GM03348 (cell line): ENCODE results near the gene BASP1.
"Not testable (repeated sequence)": the region's sequence is repeated elsewhere in the genome, so short reads cannot be mapped to it uniquely, and the experiment has no call there.

Experiments used
- DNase-seq: peaks from one replicate; pipeline ENCODE4 v3.0.0; 2012; ENCODE audit warnings: low spot score

Gene BASP1

GRCh38 chr5:17191574-17191973, 25.9 kb upstream of the BASP1 start:
- not testable (repeated sequence) for DNase-seq

- DNase-seq = no peak
Observed at GRCh38 chr5:17192191-17192590, 25.2 kb upstream of the BASP1 start.

- DNase-seq = no peak
Observed at GRCh38 chr5:17196024-17196423, 21.4 kb upstream of the BASP1 start.

GRCh38 chr5:17196697-17197096, 20.7 kb upstream of the BASP1 start:
- no peak for DNase-seq

- DNase-seq = peak; percentile 85
Observed at GRCh38 chr5:17203329-17204132, 13.9 kb upstream of the BASP1 start.

GRCh38 chr5:17204133-17204489, 13.3 kb upstream of the BASP1 start:
- no peak for DNase-seq

- no peak for DNase-seq
Observed at GRCh38 chr5:17206021-17206420, 11.4 kb upstream of the BASP1 start.

- DNase-seq = no peak
Observed at GRCh38 chr5:17212191-17212590, 5.2 kb upstream of the BASP1 start.

GRCh38 chr5:17212996-17213395, 4.4 kb upstream of the BASP1 start:
- DNase-seq = no peak

GRCh38 chr5:17213938-17214337, 3.5 kb upstream of the BASP1 start:
- no peak for DNase-seq

GRCh38 chr5:17214893-17215292, 2.5 kb upstream of the BASP1 start:
- no peak for DNase-seq

- DNase-seq = no peak
Observed at GRCh38 chr5:17215361-17215760, 2.1 kb upstream of the BASP1 start.

- DNase-seq = peak; percentile 70
Observed at GRCh38 chr5:17216176-17216973, 1.1 kb upstream of the BASP1 start.

- peak; percentile 61 for DNase-seq
Observed at GRCh38 chr5:17216974-17217492, 398 bp upstream of the BASP1 start.

GRCh38 chr5:17218353-17219005, 1.0 kb downstream of the BASP1 start:
- DNase-seq = peak; percentile 70

GRCh38 chr5:17219006-17219422, 1.6 kb downstream of the BASP1 start:
- DNase-seq = peak; percentile 74

- DNase-seq = no peak
Observed at GRCh38 chr5:17219469-17219868, 2.0 kb downstream of the BASP1 start.

GRCh38 chr5:17219992-17220391, 2.6 kb downstream of the BASP1 start:
- DNase-seq = no peak

GRCh38 chr5:17220469-17220868, 3.0 kb downstream of the BASP1 start:
- DNase-seq = no peak

- DNase-seq = no peak
Observed at GRCh38 chr5:17221843-17222636, 4.6 kb downstream of the BASP1 start.

- peak; percentile 32 for DNase-seq
Observed at GRCh38 chr5:17222664-17223063, 5.2 kb downstream of the BASP1 start.
